SK-N-SH (cell line): Measurements from ENCODE around the gene ARHGEF3. TPM values are rescaled to one million over a fixed set of nuclear protein-coding genes. Genes with fewer than 3 reads are reported as not detected.

ENCODE experiments used
- CTCF ChIA-PET: fragments of 300-600, 350-600 bp; formaldehyde crosslinking; extraction: SDS; loops from one replicate; lab custom pipeline; 2021; lab: Yijun Ruan, JAX
- POLR2A ChIA-PET: fragments of 350-600 bp; sonication (Branson Sonifier 250); formaldehyde crosslinking; extraction: SDS; loops from one replicate; lab custom pipeline; 2020; ENCODE audit warnings: antibody characterized with exemption, inconsistent platforms; lab: Yijun Ruan, JAX
- DNase-seq: peaks from one replicate; pipeline ENCODE4 v3.0.0; 2012
- H2AFZ ChIP-seq: fragments of 200-600 bp; sonication (generic); 2 replicates; pipeline ENCODE4 v1.8.1; 2016; ENCODE audit warnings: antibody characterized with exemption, mild to moderate bottlenecking, low read depth
- H3F3A ChIP-seq: fragments of 200-600 bp; sonication (generic); replicated peaks from 2 replicates; pipeline ENCODE3; 2016; ENCODE audit warnings: antibody characterized with exemption, mild to moderate bottlenecking; ENCODE audit not compliant: insufficient read depth
- H3K27ac ChIP-seq, 2 experiments: fragments of 200-500 bp in 1 of 2; fragments of 200-600 bp in 1 of 2; sonication (Bioruptor generic) in 1 of 2; sonication (generic), shearing (Covaris generic) in 1 of 2; 2 replicates each; pipeline versions ENCODE4 v1.5.1 to v1.6.1; 2014 to 2016; ENCODE audit warnings: low read depth in 2 of 2, inconsistent platforms in 1 of 2, low read length in 1 of 2, mild to moderate bottlenecking in 1 of 2, mixed read lengths in 1 of 2
- H3K27me3 ChIP-seq: fragments of 200-600 bp; sonication (generic), shearing (Covaris generic); 2 replicates; pipeline ENCODE4 v1.6.1; 2016; ENCODE audit warnings: mixed run types; ENCODE audit not compliant: insufficient read depth
- H3K36me3 ChIP-seq, 2 experiments: fragments of 200-500 bp in 1 of 2; fragments of 200-600 bp in 1 of 2; sonication (Bioruptor generic) in 1 of 2; sonication (generic) in 1 of 2; replicated peaks in 1 of 2; 2 replicates each; pipeline versions ENCODE3 to v1.5.1; 2014 to 2016; ENCODE audit warnings: low read length in 1 of 2, mild to moderate bottlenecking in 1 of 2; ENCODE audit not compliant: insufficient read depth in 2 of 2, control insufficient read depth in 1 of 2
- H3K4me1 ChIP-seq, 2 experiments: fragments of 200-500 bp in 1 of 2; fragments of 200-600 bp in 1 of 2; sonication (Bioruptor generic) in 1 of 2; sonication (generic), shearing (Covaris generic) in 1 of 2; 2 replicates each; pipeline versions ENCODE4 v1.5.1 to v1.6.1; 2014 to 2016; ENCODE audit warnings: low read depth in 1 of 2, low read length in 1 of 2, mixed run types in 1 of 2; ENCODE audit not compliant: insufficient read depth in 2 of 2, control insufficient read depth in 1 of 2
- H3K4me2 ChIP-seq: fragments of 200-600 bp; sonication (generic), shearing (Covaris generic); 2 replicates; pipeline ENCODE4 v1.6.1; 2017; ENCODE audit warnings: mixed run types
- H3K4me3 ChIP-seq, 2 experiments: fragments of 200-500 bp in 1 of 2; fragments of 200-600 bp in 1 of 2; sonication (Bioruptor generic) in 1 of 2; sonication (generic), shearing (Covaris generic) in 1 of 2; 2 replicates each; pipeline versions ENCODE4 v1.5.1 to v1.8.1; 2014 to 2016; ENCODE audit warnings: low read depth in 2 of 2, inconsistent platforms in 1 of 2, low read length in 1 of 2, mild to moderate bottlenecking in 1 of 2, mixed read lengths in 1 of 2, moderate library complexity in 1 of 2
- H3K79me2 ChIP-seq: fragments of 200-600 bp; sonication (generic); 2 replicates; pipeline ENCODE4 v1.8.1; 2017; ENCODE audit warnings: mild to moderate bottlenecking; ENCODE audit not compliant: insufficient read depth
- H3K9ac ChIP-seq: fragments of 200-600 bp; sonication (generic); 2 replicates; pipeline ENCODE4 v1.6.1; 2017; ENCODE audit warnings: mixed run types
- H3K9me2 ChIP-seq: fragments of 200-600 bp; sonication (generic); 2 replicates; pipeline ENCODE4 v1.6.1; 2017; ENCODE audit warnings: mixed run types
- H3K9me3 ChIP-seq: fragments of 200-600 bp; sonication (generic); 2 replicates; pipeline ENCODE4 v1.6.1; 2017; ENCODE audit warnings: mixed run types, mild to moderate bottlenecking, moderate library complexity
- H4K20me1 ChIP-seq: fragments of 200-600 bp; sonication (generic); 2 replicates; pipeline ENCODE4 v1.6.1; 2017; ENCODE audit warnings: mild to moderate bottlenecking, mixed run types; ENCODE audit not compliant: insufficient read depth
- ELF1 ChIP-seq: IDR thresholded peaks from 2 replicates; pipeline ENCODE4 v1.4.0; 2012
- EP300 ChIP-seq, 2 experiments: IDR thresholded peaks; 2 replicates each; pipeline versions ENCODE4 v1.4.0 to v1.6.1; 2012; ENCODE audit warnings: borderline replicate concordance in 1 of 2, low read depth in 1 of 2, low read length in 1 of 2
- EZH2phosphoT487 ChIP-seq: fragments of 200-600 bp; sonication (generic); IDR thresholded peaks from 2 replicates; pipeline ENCODE4 v1.6.1; 2017; ENCODE audit warnings: low read depth, mixed run types, mild to moderate bottlenecking, antibody characterized with exemption, moderate library complexity, borderline replicate concordance
- FOSL2 ChIP-seq: IDR thresholded peaks from 2 replicates; pipeline ENCODE4 v1.4.0; 2012; ENCODE audit warnings: low read depth, mild to moderate bottlenecking, moderate library complexity, borderline replicate concordance
- FOXJ3 ChIP-seq: sonication (generic); formaldehyde crosslinking; IDR thresholded peaks from 2 replicates; pipeline ENCODE4 v1.5.1; 2020; ENCODE audit warnings: mild to moderate bottlenecking, missing genetic modification reagents
- FOXM1 ChIP-seq: IDR thresholded peaks from 2 replicates; pipeline ENCODE4 v1.4.0; 2012; ENCODE audit warnings: low read depth, mild to moderate bottlenecking
- JUND ChIP-seq: IDR thresholded peaks from 2 replicates; pipeline ENCODE4 v1.4.0; 2012
- MEF2A ChIP-seq: IDR thresholded peaks from 2 replicates; pipeline ENCODE4 v1.4.0; 2012; ENCODE audit warnings: low read depth, borderline replicate concordance
- MXI1 ChIP-seq: IDR thresholded peaks from 2 replicates; pipeline ENCODE4 v1.6.1; 2012; ENCODE audit warnings: mild to moderate bottlenecking, low read depth, low read length, improper control_type of control experiment
- NFIC ChIP-seq: IDR thresholded peaks from 2 replicates; pipeline ENCODE4 v1.4.0; 2012; ENCODE audit warnings: borderline replicate concordance
- POLR2AphosphoS5 ChIP-seq: IDR thresholded peaks from 2 replicates; pipeline ENCODE4 v1.6.1; 2012; ENCODE audit warnings: low read depth, low read length
- SIN3A ChIP-seq: IDR thresholded peaks from 2 replicates; pipeline ENCODE4 v1.6.1; 2012; ENCODE audit warnings: low read depth, mild to moderate bottlenecking, low read length, moderate library complexity, borderline replicate concordance
- SMC3 ChIP-seq: IDR thresholded peaks from 2 replicates; pipeline ENCODE4 v1.6.1; 2012; ENCODE audit warnings: low read depth, low read length, improper control_type of control experiment
- WGBS: methylation state at CpG from one replicate; pipeline ENCODE4 v1.1.6; 2017; ENCODE audit warnings: low lambda C conversion rate; 5-methylcytosine and 5-hydroxymethylcytosine counted together
- polyA plus RNA-seq, 3 experiments: library from polyadenylated mRNA; depleted of rRNA; stranded (reverse); fragments of >200 nt; gene quantifications; 2 replicates each; pipeline ENCODE4 v1.2.3, GENCODE V29; 2012
- TF ChIP-seq, protein P1 (sequence below): IDR thresholded peaks from 2 replicates; pipeline ENCODE4 v1.4.0; 2012; ENCODE audit warnings: low read depth, borderline replicate concordance
- TF ChIP-seq, protein P2 (sequence below): fragments of 200-600 bp; sonication (generic); IDR thresholded peaks from 2 replicates; pipeline ENCODE4 v1.6.1; 2017; ENCODE audit warnings: antibody characterized with exemption, mild to moderate bottlenecking, moderate library complexity
- TF ChIP-seq, protein P3 (sequence below): fragments of 150-350 bp; IDR thresholded peaks from 2 replicates; pipeline ENCODE4 v1.6.1; 2016; ENCODE audit warnings: mild to moderate bottlenecking, low read depth, low read length

The ARHGEF3 gene
- polyA plus RNA-seq, 1 of the 3 experiments (the other 2 are of a cell fraction), result 5.9 TPM

DNA sequence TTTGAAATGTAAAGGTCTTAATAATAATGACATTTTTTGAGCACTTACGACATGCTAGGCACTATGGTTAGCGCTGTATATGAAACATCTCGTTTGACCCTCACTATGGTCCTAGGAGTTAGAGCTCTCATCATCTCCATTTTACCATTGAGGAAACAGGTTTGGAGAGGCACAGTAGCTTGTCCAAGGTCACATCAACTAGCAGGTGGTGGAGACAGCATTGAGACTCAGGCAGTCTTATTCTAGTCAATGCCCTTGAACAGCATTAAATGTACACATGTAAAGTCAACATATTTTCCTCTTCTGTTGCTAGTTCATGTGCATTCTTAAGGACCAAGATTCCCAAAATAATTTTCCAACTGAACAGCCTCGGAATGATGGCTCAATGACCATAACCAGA lies 4.8 kb downstream of the ARHGEF3 start:
- no peaks in the 10 kb centered on the region for H3K36me3 ChIP-seq
- no peak for TF ChIP-seq POLR2AphosphoS5
- TF ChIP-seq FOXM1, result no peak
- no peak for TF ChIP-seq EZH2phosphoT487
- TF ChIP-seq, protein P1, sequence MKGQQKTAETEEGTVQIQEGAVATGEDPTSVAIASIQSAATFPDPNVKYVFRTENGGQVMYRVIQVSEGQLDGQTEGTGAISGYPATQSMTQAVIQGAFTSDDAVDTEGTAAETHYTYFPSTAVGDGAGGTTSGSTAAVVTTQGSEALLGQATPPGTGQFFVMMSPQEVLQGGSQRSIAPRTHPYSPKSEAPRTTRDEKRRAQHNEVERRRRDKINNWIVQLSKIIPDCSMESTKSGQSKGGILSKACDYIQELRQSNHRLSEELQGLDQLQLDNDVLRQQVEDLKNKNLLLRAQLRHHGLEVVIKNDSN, result no peak
- TF ChIP-seq SMC3, result no peak
- TF ChIP-seq ELF1, result no peak
- no peak for TF ChIP-seq NFIC
- TF ChIP-seq MEF2A, result no peak
- TF ChIP-seq FOSL2, result no peak
- no peak for TF ChIP-seq MXI1
- TF ChIP-seq EP300 (IDR thresholded peaks at IDR 0.05; ENCODE audit: borderline replicate concordance in 1 of 2, low read depth in 1 of 2, low read length in 1 of 2), result no peak
- TF ChIP-seq, protein P2, sequence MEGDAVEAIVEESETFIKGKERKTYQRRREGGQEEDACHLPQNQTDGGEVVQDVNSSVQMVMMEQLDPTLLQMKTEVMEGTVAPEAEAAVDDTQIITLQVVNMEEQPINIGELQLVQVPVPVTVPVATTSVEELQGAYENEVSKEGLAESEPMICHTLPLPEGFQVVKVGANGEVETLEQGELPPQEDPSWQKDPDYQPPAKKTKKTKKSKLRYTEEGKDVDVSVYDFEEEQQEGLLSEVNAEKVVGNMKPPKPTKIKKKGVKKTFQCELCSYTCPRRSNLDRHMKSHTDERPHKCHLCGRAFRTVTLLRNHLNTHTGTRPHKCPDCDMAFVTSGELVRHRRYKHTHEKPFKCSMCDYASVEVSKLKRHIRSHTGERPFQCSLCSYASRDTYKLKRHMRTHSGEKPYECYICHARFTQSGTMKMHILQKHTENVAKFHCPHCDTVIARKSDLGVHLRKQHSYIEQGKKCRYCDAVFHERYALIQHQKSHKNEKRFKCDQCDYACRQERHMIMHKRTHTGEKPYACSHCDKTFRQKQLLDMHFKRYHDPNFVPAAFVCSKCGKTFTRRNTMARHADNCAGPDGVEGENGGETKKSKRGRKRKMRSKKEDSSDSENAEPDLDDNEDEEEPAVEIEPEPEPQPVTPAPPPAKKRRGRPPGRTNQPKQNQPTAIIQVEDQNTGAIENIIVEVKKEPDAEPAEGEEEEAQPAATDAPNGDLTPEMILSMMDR, result no peak
- TF ChIP-seq SIN3A, result no peak
- no peak for TF ChIP-seq JUND
- TF ChIP-seq, protein P3, sequence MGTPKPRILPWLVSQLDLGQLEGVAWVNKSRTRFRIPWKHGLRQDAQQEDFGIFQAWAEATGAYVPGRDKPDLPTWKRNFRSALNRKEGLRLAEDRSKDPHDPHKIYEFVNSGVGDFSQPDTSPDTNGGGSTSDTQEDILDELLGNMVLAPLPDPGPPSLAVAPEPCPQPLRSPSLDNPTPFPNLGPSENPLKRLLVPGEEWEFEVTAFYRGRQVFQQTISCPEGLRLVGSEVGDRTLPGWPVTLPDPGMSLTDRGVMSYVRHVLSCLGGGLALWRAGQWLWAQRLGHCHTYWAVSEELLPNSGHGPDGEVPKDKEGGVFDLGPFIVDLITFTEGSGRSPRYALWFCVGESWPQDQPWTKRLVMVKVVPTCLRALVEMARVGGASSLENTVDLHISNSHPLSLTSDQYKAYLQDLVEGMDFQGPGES, result no peak
- TF ChIP-seq FOXJ3 (CRISPR knock-in tag), result no peak
- H3K27ac ChIP-seq, result no peak overlapping the region
- H3K79me2 ChIP-seq, result 0 out of 2 replicates have a peak, but pooled peaks cover 4% of the 10 kb centered on the region
- POLR2A ChIA-PET, result no interaction called here
- CTCF ChIA-PET, result interaction anchor here (6.7 to 11.3 kb wide), 2 partner anchors 94 to 192 kb away, joined by 125 to 195 read pairs; no protein-coding TSS in a partner anchor
- no peaks in the 10 kb centered on the region; the same call in 1 of the 2 replicates for H4K20me1 ChIP-seq
- H3K4me1 ChIP-seq, result peaks cover 8 to 17% of the 10 kb centered on the region in 2 experiments; a peak in 2 of 4 replicates
- no peak overlapping the region for H2AFZ ChIP-seq
- no peak overlapping the region for H3K4me3 ChIP-seq
- no peaks in the 10 kb centered on the region for H3K9me3 ChIP-seq
- WGBS, result 94% methylated on average over 4 of the region's 4 CpGs
- DNase-seq, result no peak
- no peak overlapping the region for H3K4me2 ChIP-seq
- H3K9ac ChIP-seq, result no peak overlapping the region
- H3K27me3 ChIP-seq, result no peaks in the 10 kb centered on the region
- H3F3A ChIP-seq, result no peaks in the 10 kb centered on the region
- no peaks in the 10 kb centered on the region for H3K9me2 ChIP-seq
